Transverse colon (tissue), 4 donors: ENCODE measurements around the gene APOLD1. TPM values are rescaled to one million over a fixed set of nuclear protein-coding genes. Genes with fewer than 3 reads are reported as not detected.

Source experiments
- DNase-seq: peaks from one replicate; pipeline ENCODE4 v3.0.0-alpha.2; 2019
- H3K27ac ChIP-seq, 4 donors: fragments of 200-600 bp; sonication (generic); 2 replicates each; pipeline ENCODE4 v1.5.1; 2016 to 2018; ENCODE audit warnings: inconsistent platforms in 4 of 4
- H3K27me3 ChIP-seq: fragments of 200-600 bp; sonication (generic); 2 replicates; pipeline ENCODE4 v1.5.1; 2017; ENCODE audit warnings: inconsistent platforms
- H3K36me3 ChIP-seq, 4 donors: fragments of 200-600 bp; sonication (generic); 2 replicates each; pipeline ENCODE4 v1.5.1; 2017 to 2019; ENCODE audit warnings: inconsistent platforms in 4 of 4
- H3K4me1 ChIP-seq, 4 donors: fragments of 200-600 bp; sonication (generic); 2 replicates each; pipeline ENCODE4 v1.5.1; 2017 to 2020; ENCODE audit warnings: inconsistent platforms in 4 of 4
- H3K4me3 ChIP-seq, 4 donors: fragments of 200-600 bp; sonication (generic); 1 replicate in 1 of 4; 2 replicates in 3 of 4; pipeline versions ENCODE4 v1.5.1 to v1.6.1; 2017 to 2019; ENCODE audit warnings: inconsistent platforms in 4 of 4
- H3K9me3 ChIP-seq, 2 donors: fragments of 200-600 bp; sonication (generic); 2 replicates each; pipeline ENCODE4 v1.5.1; 2017 to 2019; ENCODE audit warnings: inconsistent platforms in 2 of 2
- EP300 ChIP-seq: sonication (generic); formaldehyde crosslinking; IDR thresholded peaks from one replicate; pipeline ENCODE4 v1.6.1; 2017; ENCODE audit warnings: antibody characterized with exemption, low read depth
- POLR2A ChIP-seq: fragments of 450-650 bp; IDR thresholded peaks from one replicate; pipeline ENCODE4 v1.6.1; 2016; ENCODE audit warnings: antibody characterized with exemption, mild to moderate bottlenecking, moderate library complexity
- POLR2AphosphoS5 ChIP-seq, 3 donors: sonication (generic); formaldehyde crosslinking; IDR thresholded peaks; one replicate each; pipeline ENCODE4 v1.6.1; 2016; ENCODE audit warnings: antibody characterized with exemption in 3 of 3
- WGBS, 2 donors: methylation state at CpG; one replicate each; pipeline ENCODE4 v1.1.5; 2018; ENCODE audit warnings: low coverage in 1 of 2; 5-methylcytosine and 5-hydroxymethylcytosine counted together
- in situ Hi-C, 4 donors: fragments of 200-750 bp; cut with MboI; loops; one replicate each; pipeline versions ENCODE4 v1.15.0 to v1.15.1; 2017; ENCODE audit warnings: low sequenced_read_pairs in 3 of 4, low pct_ligation_motif_present in 1 of 4, low pct_unique_long_range_greater_than_20kb in 1 of 4
- intact Hi-C: fragments of 100-400 bp; cut with DNase I; formaldehyde crosslinking; loops from one replicate; pipeline ENCODE4 v1.15.1; 2023; ENCODE audit warnings: low total_unique reads
- total RNA-seq, 4 donors: library from RNA; depleted of rRNA; stranded (reverse); fragments of >200 nt; gene quantifications; one replicate each; pipeline ENCODE4 v1.1.0, GENCODE V29; 2016
- TF ChIP-seq, protein P1 (sequence below), 5 experiments: fragments of 200-600 bp in 3 of 5; fragments of 450-650 bp in 2 of 5; sonication (generic) in 3 of 5; IDR thresholded peaks; 1 replicate in 2 of 5; 2 replicates in 3 of 5; pipeline ENCODE4 v1.5.1; 2016 to 2017; ENCODE audit warnings: antibody characterized with exemption in 5 of 5, inconsistent platforms in 3 of 5, mild to moderate bottlenecking in 2 of 5, moderate library complexity in 1 of 5

APOLD1 gene
- total RNA-seq, 4 donors from 2014 or later: 3.0 to 11.3 (median 7.7) TPM

DNA sequence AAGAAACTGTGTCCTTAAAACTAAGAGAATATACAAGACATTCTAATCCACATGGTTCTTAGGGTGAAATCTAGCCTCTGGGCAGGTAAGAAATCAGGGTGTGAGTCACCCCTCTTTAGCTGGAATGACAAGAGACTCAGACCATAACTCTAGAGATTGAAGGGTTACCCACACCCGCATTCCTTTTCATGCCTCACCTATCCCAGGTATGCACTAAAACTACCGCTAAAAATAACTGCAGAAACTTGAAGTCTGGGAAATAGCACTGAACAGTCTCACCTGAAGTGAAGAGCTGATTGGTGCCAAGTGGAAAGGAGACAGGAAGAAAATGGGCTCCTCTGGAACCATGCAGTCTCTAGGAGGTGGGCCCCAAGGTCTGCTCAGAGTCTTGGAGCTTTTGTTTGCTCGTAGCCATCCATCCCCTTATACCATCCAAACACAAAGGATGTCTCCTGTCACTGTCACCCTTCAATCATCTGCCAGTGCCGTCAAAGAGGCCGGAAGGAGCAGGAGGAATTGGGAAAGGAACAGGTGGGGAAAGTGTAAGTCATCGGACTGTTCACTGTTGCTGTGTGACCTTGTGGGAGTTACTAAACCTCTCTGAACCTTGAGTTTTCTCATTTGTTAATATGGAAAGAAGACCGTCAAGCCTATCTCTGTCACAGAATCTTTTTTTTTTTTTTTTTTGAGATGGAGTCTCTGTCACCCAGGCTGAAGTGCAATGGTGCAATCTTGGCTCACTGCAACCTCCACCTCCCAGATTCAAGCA lies 50.1 kb downstream of the APOLD1 start:
- DNase-seq: no peak
- intact Hi-C loops (no loop called here), in situ Hi-C loops (loop anchor here in 2 of 4 donors (10.0 to 25.0 kb wide), 2 partner anchors 149 to 152 kb away; no protein-coding TSS in a partner anchor)
- H3K36me3 ChIP-seq: peaks cover 0 to 15% (median 4%) of the 10 kb centered on the region in 4 donors
- TF ChIP-seq POLR2AphosphoS5 (IDR thresholded peaks at IDR 0.05): peak in 1 of 3 donors; percentile 6
- TF ChIP-seq, protein P1, sequence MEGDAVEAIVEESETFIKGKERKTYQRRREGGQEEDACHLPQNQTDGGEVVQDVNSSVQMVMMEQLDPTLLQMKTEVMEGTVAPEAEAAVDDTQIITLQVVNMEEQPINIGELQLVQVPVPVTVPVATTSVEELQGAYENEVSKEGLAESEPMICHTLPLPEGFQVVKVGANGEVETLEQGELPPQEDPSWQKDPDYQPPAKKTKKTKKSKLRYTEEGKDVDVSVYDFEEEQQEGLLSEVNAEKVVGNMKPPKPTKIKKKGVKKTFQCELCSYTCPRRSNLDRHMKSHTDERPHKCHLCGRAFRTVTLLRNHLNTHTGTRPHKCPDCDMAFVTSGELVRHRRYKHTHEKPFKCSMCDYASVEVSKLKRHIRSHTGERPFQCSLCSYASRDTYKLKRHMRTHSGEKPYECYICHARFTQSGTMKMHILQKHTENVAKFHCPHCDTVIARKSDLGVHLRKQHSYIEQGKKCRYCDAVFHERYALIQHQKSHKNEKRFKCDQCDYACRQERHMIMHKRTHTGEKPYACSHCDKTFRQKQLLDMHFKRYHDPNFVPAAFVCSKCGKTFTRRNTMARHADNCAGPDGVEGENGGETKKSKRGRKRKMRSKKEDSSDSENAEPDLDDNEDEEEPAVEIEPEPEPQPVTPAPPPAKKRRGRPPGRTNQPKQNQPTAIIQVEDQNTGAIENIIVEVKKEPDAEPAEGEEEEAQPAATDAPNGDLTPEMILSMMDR (IDR thresholded peaks at IDR 0.05): no peak
- 85 to 91% methylated on average over 4 to 7 of the region's 7 CpGs for WGBS, 2 donors
- no peaks in the 10 kb centered on the region for H3K27me3 ChIP-seq
- no peak overlapping the region for H3K4me3 ChIP-seq
- no peaks in the 10 kb centered on the region for H3K9me3 ChIP-seq
- H3K27ac ChIP-seq: peak overlapping the region in 3 of 4 donors; percentile 36 to 46 (median 36)
- peaks cover 4 to 36% (median 16%) of the 10 kb centered on the region in 4 donors for H3K4me1 ChIP-seq

DNA sequence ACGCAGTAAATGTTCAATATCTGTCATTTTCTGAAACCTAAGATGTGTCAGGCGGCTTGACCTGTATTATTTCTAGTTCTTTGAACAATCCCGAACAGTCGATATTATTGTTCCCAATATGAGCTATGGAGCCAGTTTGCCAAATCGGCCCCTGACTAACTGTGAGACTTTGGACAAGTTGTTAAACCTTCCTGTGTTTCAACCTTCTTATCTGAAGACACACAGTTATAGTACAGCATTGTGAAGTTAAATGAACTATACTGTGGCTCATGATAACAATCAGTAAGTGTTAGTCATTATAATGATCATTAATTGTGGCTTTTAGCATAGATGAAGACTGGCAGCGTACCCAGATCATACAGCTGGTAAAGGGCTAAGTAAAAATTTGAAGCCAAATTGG lies 51.1 kb downstream of the APOLD1 start:
- Histone ChIP-seq H3K9me3 (no peaks in the 10 kb centered on the region), H3K4me1 (peaks cover 4 to 39% (median 16%) of the 10 kb centered on the region in 4 donors), H3K27me3 (no peaks in the 10 kb centered on the region), H3K4me3 (no peak overlapping the region), H3K27ac (peak overlapping the region in 1 of 4 donors; percentile 23), H3K36me3 (peaks cover 0 to 8% (median under 1%) of the 10 kb centered on the region in 4 donors)
- intact Hi-C loops (no loop called here), in situ Hi-C loops (loop anchor here in 2 of 4 donors (10.0 to 25.0 kb wide), 2 partner anchors 148 to 151 kb away; no protein-coding TSS in a partner anchor)
- 70 to 71% methylated on average over 6 of the region's 6 CpGs for WGBS, 2 donors
- TF ChIP-seq, protein P1 (IDR thresholded peaks at IDR 0.05): no peak
- no peak for DNase-seq

DNA sequence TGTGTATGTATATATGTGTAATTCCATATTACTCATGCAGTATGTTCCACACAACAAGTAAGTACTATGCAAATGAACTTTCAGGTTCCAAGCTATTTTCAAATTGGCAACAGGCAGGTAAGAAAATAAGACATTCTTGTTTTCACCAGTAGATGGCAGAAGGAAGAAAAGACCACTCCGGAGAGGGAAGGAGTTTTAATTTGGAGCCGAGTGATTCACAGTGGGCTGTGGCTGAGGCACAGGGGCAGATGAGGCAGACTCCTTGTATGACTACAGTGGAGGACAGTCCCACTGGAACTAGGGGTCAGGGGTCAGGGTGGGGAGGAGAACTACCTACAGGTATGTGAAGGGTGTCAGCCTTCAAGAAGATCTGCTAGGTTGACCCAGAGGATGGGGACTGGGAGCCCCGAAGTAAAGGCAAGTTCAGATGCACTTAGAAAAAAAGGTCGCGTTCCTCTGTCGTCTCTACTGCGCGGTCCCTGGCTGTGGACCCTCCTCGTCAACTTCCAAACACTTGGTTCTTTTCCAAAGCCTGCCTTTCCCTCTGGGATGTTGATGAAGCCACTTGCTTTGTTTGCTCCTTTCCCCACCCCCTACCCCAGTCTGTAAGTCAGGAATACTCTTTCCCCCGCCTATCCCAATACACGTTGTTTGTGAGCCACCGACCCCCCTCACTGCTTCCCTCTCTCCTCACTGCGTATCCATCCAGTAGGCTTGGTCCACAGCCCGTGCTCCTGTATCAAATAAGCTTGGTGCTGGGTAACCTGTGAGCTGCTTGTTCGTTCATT lies 51.8 kb downstream of the APOLD1 start:
- peak overlapping the region in 1 of 4 donors; percentile 39 for H3K27ac ChIP-seq
- no peaks in the 10 kb centered on the region for H3K27me3 ChIP-seq
- TF ChIP-seq POLR2A (peak; percentile 11), EP300 (no peak), POLR2AphosphoS5 (IDR thresholded peaks at IDR 0.05) (peak in 1 of 3 donors; percentile 33)
- TF ChIP-seq, protein P1 (IDR thresholded peaks at IDR 0.05): peak; percentile 52 to 78 (median 59)
- 33 to 55% methylated on average over 6 to 15 of the region's 15 CpGs for WGBS, 2 donors
- H3K4me3 ChIP-seq: no peak overlapping the region
- DNase-seq: peak; percentile 72
- peaks cover 4 to 39% (median 16%) of the 10 kb centered on the region in 4 donors for H3K4me1 ChIP-seq
- in situ Hi-C loops: loop anchor here in 2 of 4 donors (10.0 to 25.0 kb wide), 2 partner anchors 148 to 150 kb away; no protein-coding TSS in a partner anchor
- intact Hi-C loops: no loop called here
- peaks cover 0 to 8% (median 0%) of the 10 kb centered on the region in 4 donors for H3K36me3 ChIP-seq
- no peaks in the 10 kb centered on the region for H3K9me3 ChIP-seq

DNA sequence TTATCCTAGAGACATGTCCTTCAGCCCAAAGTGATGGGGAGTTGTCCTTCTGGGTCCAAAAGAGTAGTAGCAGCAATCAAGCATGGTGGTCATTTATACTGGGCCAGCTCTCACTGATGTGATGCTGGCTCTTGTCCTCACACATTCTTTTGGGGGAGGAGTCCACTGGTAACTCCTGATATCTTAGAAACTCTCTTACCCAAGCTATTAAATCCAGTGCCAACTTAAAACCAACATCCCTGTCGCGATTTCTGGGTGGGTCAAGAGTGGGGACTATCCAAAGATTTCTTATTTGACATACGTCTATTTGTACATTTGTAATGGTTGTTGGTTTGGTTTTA lies 52.3 kb downstream of the APOLD1 start:
- no peak for DNase-seq
- 77% methylated on average over 3 of the region's 3 CpGs; no CpG with 5 or more reads in 1 of the 2 donors for WGBS, 2 donors
- Histone ChIP-seq H3K36me3 (peaks cover 0 to 8% (median 0%) of the 10 kb centered on the region in 4 donors), H3K27me3 (no peaks in the 10 kb centered on the region), H3K4me3 (no peak overlapping the region), H3K4me1 (peaks cover 4 to 39% (median 16%) of the 10 kb centered on the region in 4 donors), H3K27ac (no peak overlapping the region), H3K9me3 (no peaks in the 10 kb centered on the region)
- intact Hi-C loops: no loop called here
- in situ Hi-C loops: loop anchor here in 2 of 4 donors (10.0 to 25.0 kb wide), 2 partner anchors 147 to 150 kb away; no protein-coding TSS in a partner anchor
- TF ChIP-seq POLR2AphosphoS5 (IDR thresholded peaks at IDR 0.05) (no peak), POLR2A (no peak), EP300 (no peak)
- TF ChIP-seq, protein P1 (IDR thresholded peaks at IDR 0.05): no peak
